Mucosa of descending colon (tissue), 3 donors: Measurements from ENCODE around the gene CCDC170. TPM values are rescaled to one million over a fixed set of nuclear protein-coding genes. Genes with fewer than 3 reads are reported as not detected.

Experiments used
- ATAC-seq: fragments of 200-7000 bp; cut with Tn5 transposase; one replicate; pipeline ENCODE4 v1.9.1; 2020; ENCODE audit warnings: mild to moderate bottlenecking, moderate library complexity
- DNase-seq, 3 donors: peaks; one replicate each; pipeline ENCODE4 v3.0.0-alpha.2; 2020
- H3K36me3 ChIP-seq: fragments of 200-600 bp; one replicate; pipeline ENCODE4 v1.8.0; 2021; ENCODE audit warnings: low read depth, mild to moderate bottlenecking
- H3K4me1 ChIP-seq: fragments of 200-600 bp; one replicate; pipeline ENCODE4 v1.8.0; 2021; ENCODE audit warnings: low read depth, mild to moderate bottlenecking
- H3K4me3 ChIP-seq: fragments of 200-600 bp; one replicate; pipeline ENCODE4 v1.8.0; 2021; ENCODE audit warnings: mild to moderate bottlenecking
- H3K9me3 ChIP-seq: fragments of 200-600 bp; one replicate; pipeline ENCODE4 v1.8.0; 2021; ENCODE audit warnings: mild to moderate bottlenecking
- CTCF ChIP-seq: fragments of 200-600 bp; IDR thresholded peaks from one replicate; pipeline ENCODE4 v1.8.0; 2022; ENCODE audit warnings: antibody characterized with exemption, mild to moderate bottlenecking
- intact Hi-C, 2 donors: fragments of 100-400 bp; cut with DNase I in 1 of 2; cut with micrococcal nuclease in 1 of 2; formaldehyde crosslinking; loops; one replicate each; pipeline versions ENCODE4 v1.11.0 to v1.11.1; 2022; cut with DNase I, micrococcal nuclease
- total RNA-seq, 3 donors: library from RNA; stranded (reverse); fragmentation: NEBNext Ultra II Directional in 2 of 3; extraction: Animal tissue kit (Norgen Biotek cat#: 25700) in 2 of 3; gene quantifications; one replicate each; pipeline versions ENCODE4 v1.2.1 to v1.2.4, GENCODE V29; 2021 to 2023
- donor health status: DM: no; HTN: no; CAD: no; lungs with moderate emphysema.
- donor health status: DM: no; HTN: no; CAD: no.
- donor health status: DM: no; HTN: yes; CAD: no.

The CCDC170 gene
- total RNA-seq, 3 donors from 2014 or later, result 0.87 to 2.7 (median 1.7) TPM

- no peaks in the 10 kb centered on the region for H3K4me1 ChIP-seq
- DNase-seq (no peak), ATAC-seq (no peak)
- no peaks in the 10 kb centered on the region for H3K9me3 ChIP-seq
- no peak overlapping the region for H3K4me3 ChIP-seq
- no peak for TF ChIP-seq CTCF
- intact Hi-C loops, result no loop called here
- H3K36me3 ChIP-seq, result no peaks in the 10 kb centered on the region
These were observed 144.0 kb downstream of the CCDC170 start for GRCh38 chr6:151637814-151638213.

GRCh38 chr6:151639750-151640149 lies 145.9 kb downstream of the CCDC170 start:
- ATAC-seq (no peak), DNase-seq (no peak)
- intact Hi-C loops, result no loop called here
- H3K4me1 ChIP-seq, result no peaks in the 10 kb centered on the region
- no peak overlapping the region for H3K4me3 ChIP-seq
- H3K9me3 ChIP-seq, result no peaks in the 10 kb centered on the region
- TF ChIP-seq CTCF, result no peak
- H3K36me3 ChIP-seq, result no peaks in the 10 kb centered on the region

GRCh38 chr6:151641028-151641427 lies 147.2 kb downstream of the CCDC170 start:
- Histone ChIP-seq H3K36me3 (no peaks in the 10 kb centered on the region), H3K4me1 (no peaks in the 10 kb centered on the region), H3K9me3 (no peaks in the 10 kb centered on the region), H3K4me3 (no peak overlapping the region)
- no peak for TF ChIP-seq CTCF
- ATAC-seq (no peak), DNase-seq (no peak)
- intact Hi-C loops, result no loop called here

- H3K36me3 ChIP-seq, result no peaks in the 10 kb centered on the region
- H3K4me1 ChIP-seq, result no peaks in the 10 kb centered on the region
- peak in 1 of 3 donors; percentile 17 for DNase-seq
- intact Hi-C loops, result no loop called here
- no peak overlapping the region for H3K4me3 ChIP-seq
- TF ChIP-seq CTCF, result no peak
- no peak for ATAC-seq
- H3K9me3 ChIP-seq, result no peaks in the 10 kb centered on the region
These were observed 154.3 kb downstream of the CCDC170 start for GRCh38 chr6:151647976-151648639.

GRCh38 chr6:151649835-151650234 lies 156.0 kb downstream of the CCDC170 start:
- no peak for ATAC-seq
- intact Hi-C loops, result no loop called here
- TF ChIP-seq CTCF, result no peak

GRCh38 chr6:151651639-151652038 lies 157.8 kb downstream of the CCDC170 start:
- Histone ChIP-seq H3K4me1 (no peaks in the 10 kb centered on the region), H3K9me3 (peaks cover 5% of the 10 kb centered on the region), H3K36me3 (no peaks in the 10 kb centered on the region), H3K4me3 (no peak overlapping the region)
- intact Hi-C loops, result no loop called here
- no peak for DNase-seq
- no peak for TF ChIP-seq CTCF
- no peak for ATAC-seq

More at GRCh38 chr6:151649835-151650234, 156.0 kb downstream of the CCDC170 start:
- Histone ChIP-seq H3K4me3 (no peak overlapping the region), H3K4me1 (no peaks in the 10 kb centered on the region), H3K36me3 (no peaks in the 10 kb centered on the region), H3K9me3 (peaks cover 5% of the 10 kb centered on the region)
- no peak for DNase-seq
